SK-N-SH (cell line): ENCODE results near the gene TMEM245. TPM values are rescaled to one million over a fixed set of nuclear protein-coding genes. Genes with fewer than 3 reads are reported as not detected.

ENCODE experiments used
- CTCF ChIA-PET: fragments of 300-600, 350-600 bp; formaldehyde crosslinking; extraction: SDS; loops from one replicate; lab custom pipeline; 2021; lab: Yijun Ruan, JAX
- POLR2A ChIA-PET: fragments of 350-600 bp; sonication (Branson Sonifier 250); formaldehyde crosslinking; extraction: SDS; loops from one replicate; lab custom pipeline; 2020; ENCODE audit warnings: antibody characterized with exemption, inconsistent platforms; lab: Yijun Ruan, JAX
- DNase-seq: peaks from one replicate; pipeline ENCODE4 v3.0.0; 2012
- H2AFZ ChIP-seq: fragments of 200-600 bp; sonication (generic); 2 replicates; pipeline ENCODE4 v1.8.1; 2016; ENCODE audit warnings: antibody characterized with exemption, mild to moderate bottlenecking, low read depth
- H3F3A ChIP-seq: fragments of 200-600 bp; sonication (generic); replicated peaks from 2 replicates; pipeline ENCODE3; 2016; ENCODE audit warnings: antibody characterized with exemption, mild to moderate bottlenecking; ENCODE audit not compliant: insufficient read depth
- H3K27ac ChIP-seq, 2 experiments: fragments of 200-500 bp in 1 of 2; fragments of 200-600 bp in 1 of 2; sonication (Bioruptor generic) in 1 of 2; sonication (generic), shearing (Covaris generic) in 1 of 2; 2 replicates each; pipeline versions ENCODE4 v1.5.1 to v1.6.1; 2014 to 2016; ENCODE audit warnings: low read depth in 2 of 2, inconsistent platforms in 1 of 2, low read length in 1 of 2, mild to moderate bottlenecking in 1 of 2, mixed read lengths in 1 of 2
- H3K27me3 ChIP-seq: fragments of 200-600 bp; sonication (generic), shearing (Covaris generic); 2 replicates; pipeline ENCODE4 v1.6.1; 2016; ENCODE audit warnings: mixed run types; ENCODE audit not compliant: insufficient read depth
- H3K36me3 ChIP-seq, 2 experiments: fragments of 200-500 bp in 1 of 2; fragments of 200-600 bp in 1 of 2; sonication (Bioruptor generic) in 1 of 2; sonication (generic) in 1 of 2; replicated peaks in 1 of 2; 2 replicates each; pipeline versions ENCODE3 to v1.5.1; 2014 to 2016; ENCODE audit warnings: low read length in 1 of 2, mild to moderate bottlenecking in 1 of 2; ENCODE audit not compliant: insufficient read depth in 2 of 2, control insufficient read depth in 1 of 2
- H3K4me1 ChIP-seq, 2 experiments: fragments of 200-500 bp in 1 of 2; fragments of 200-600 bp in 1 of 2; sonication (Bioruptor generic) in 1 of 2; sonication (generic), shearing (Covaris generic) in 1 of 2; 2 replicates each; pipeline versions ENCODE4 v1.5.1 to v1.6.1; 2014 to 2016; ENCODE audit warnings: low read depth in 1 of 2, low read length in 1 of 2, mixed run types in 1 of 2; ENCODE audit not compliant: insufficient read depth in 2 of 2, control insufficient read depth in 1 of 2
- H3K4me2 ChIP-seq: fragments of 200-600 bp; sonication (generic), shearing (Covaris generic); 2 replicates; pipeline ENCODE4 v1.6.1; 2017; ENCODE audit warnings: mixed run types
- H3K4me3 ChIP-seq, 2 experiments: fragments of 200-500 bp in 1 of 2; fragments of 200-600 bp in 1 of 2; sonication (Bioruptor generic) in 1 of 2; sonication (generic), shearing (Covaris generic) in 1 of 2; 2 replicates each; pipeline versions ENCODE4 v1.5.1 to v1.8.1; 2014 to 2016; ENCODE audit warnings: low read depth in 2 of 2, inconsistent platforms in 1 of 2, low read length in 1 of 2, mild to moderate bottlenecking in 1 of 2, mixed read lengths in 1 of 2, moderate library complexity in 1 of 2
- H3K79me2 ChIP-seq: fragments of 200-600 bp; sonication (generic); 2 replicates; pipeline ENCODE4 v1.8.1; 2017; ENCODE audit warnings: mild to moderate bottlenecking; ENCODE audit not compliant: insufficient read depth
- H3K9ac ChIP-seq: fragments of 200-600 bp; sonication (generic); 2 replicates; pipeline ENCODE4 v1.6.1; 2017; ENCODE audit warnings: mixed run types
- H3K9me2 ChIP-seq: fragments of 200-600 bp; sonication (generic); 2 replicates; pipeline ENCODE4 v1.6.1; 2017; ENCODE audit warnings: mixed run types
- H3K9me3 ChIP-seq: fragments of 200-600 bp; sonication (generic); 2 replicates; pipeline ENCODE4 v1.6.1; 2017; ENCODE audit warnings: mixed run types, mild to moderate bottlenecking, moderate library complexity
- H4K20me1 ChIP-seq: fragments of 200-600 bp; sonication (generic); 2 replicates; pipeline ENCODE4 v1.6.1; 2017; ENCODE audit warnings: mild to moderate bottlenecking, mixed run types; ENCODE audit not compliant: insufficient read depth
- EP300 ChIP-seq, 2 experiments: IDR thresholded peaks; 2 replicates each; pipeline versions ENCODE4 v1.4.0 to v1.6.1; 2012; ENCODE audit warnings: borderline replicate concordance in 1 of 2, low read depth in 1 of 2, low read length in 1 of 2
- GATA2 ChIP-seq: sonication (generic); formaldehyde crosslinking; IDR thresholded peaks from 2 replicates; pipeline ENCODE4 v1.5.0; 2020; ENCODE audit warnings: mild to moderate bottlenecking, missing genetic modification reagents
- NFIC ChIP-seq: IDR thresholded peaks from 2 replicates; pipeline ENCODE4 v1.4.0; 2012; ENCODE audit warnings: borderline replicate concordance
- RCOR1 ChIP-seq: fragments of 150-350 bp; IDR thresholded peaks from 2 replicates; pipeline ENCODE4 v1.6.1; 2017; ENCODE audit warnings: antibody characterized with exemption, low read length
- RFX5 ChIP-seq: IDR thresholded peaks from 2 replicates; pipeline ENCODE4 v1.6.1; 2012; ENCODE audit warnings: mild to moderate bottlenecking, improper control_type of control experiment, low read length
- RXRA ChIP-seq: IDR thresholded peaks from 2 replicates; pipeline ENCODE4 v1.4.0; 2012; ENCODE audit warnings: low read depth, mild to moderate bottlenecking, borderline replicate concordance
- SIN3A ChIP-seq: IDR thresholded peaks from 2 replicates; pipeline ENCODE4 v1.6.1; 2012; ENCODE audit warnings: low read depth, mild to moderate bottlenecking, low read length, moderate library complexity, borderline replicate concordance
- SMC3 ChIP-seq: IDR thresholded peaks from 2 replicates; pipeline ENCODE4 v1.6.1; 2012; ENCODE audit warnings: low read depth, low read length, improper control_type of control experiment
- TCF12 ChIP-seq: IDR thresholded peaks from 2 replicates; pipeline ENCODE4 v1.4.0; 2012
- WGBS: methylation state at CpG from one replicate; pipeline ENCODE4 v1.1.6; 2017; ENCODE audit warnings: low lambda C conversion rate; 5-methylcytosine and 5-hydroxymethylcytosine counted together
- polyA plus RNA-seq, 3 experiments: library from polyadenylated mRNA; depleted of rRNA; stranded (reverse); fragments of >200 nt; gene quantifications; 2 replicates each; pipeline ENCODE4 v1.2.3, GENCODE V29; 2012
- TF ChIP-seq, protein P1 (sequence below): IDR thresholded peaks from 2 replicates; pipeline ENCODE4 v1.4.0; 2012; ENCODE audit warnings: low read depth, borderline replicate concordance
- TF ChIP-seq, protein P2 (sequence below): IDR thresholded peaks from 2 replicates; pipeline ENCODE4 v1.4.0; 2012; ENCODE audit warnings: low read depth
- TF ChIP-seq, protein P3 (sequence below): IDR thresholded peaks from 2 replicates; pipeline ENCODE4; 2012
- TF ChIP-seq, protein P4 (sequence below): fragments of 150-350 bp; IDR thresholded peaks from 2 replicates; pipeline ENCODE4 v1.6.1; 2017; ENCODE audit warnings: antibody characterized with exemption, low read length, low read depth, borderline replicate concordance
- TF ChIP-seq, protein P5 (sequence below): fragments of 150-350 bp; IDR thresholded peaks from 2 replicates; pipeline ENCODE4 v1.6.1; 2016; ENCODE audit warnings: mild to moderate bottlenecking, low read depth, low read length

The TMEM245 gene
- polyA plus RNA-seq, 1 of the 3 experiments (the other 2 are of a cell fraction), result 17.5 TPM

DNA sequence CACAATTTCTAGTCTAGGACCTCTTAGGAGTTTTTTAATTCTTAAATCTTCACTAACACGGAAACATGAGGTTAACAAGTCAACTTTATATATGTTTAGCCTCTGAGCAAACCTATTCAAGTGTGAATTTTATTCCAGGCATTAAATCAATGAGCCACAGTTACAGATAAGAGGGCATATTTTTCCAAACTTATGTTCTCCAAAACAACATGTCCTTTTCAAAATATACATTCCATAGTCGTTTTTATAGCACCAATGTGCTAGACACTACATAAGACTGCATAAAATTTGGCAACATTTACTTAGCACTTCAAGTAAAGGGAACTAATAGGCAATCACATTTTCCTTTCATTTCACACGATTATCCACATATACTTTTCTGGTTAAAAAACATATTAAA lies 6.5 kb downstream of the TMEM245 start:
- no peak for DNase-seq
- Histone ChIP-seq H3F3A (peaks cover 45% of the 10 kb centered on the region), H3K4me3 (no peak overlapping the region), H3K79me2 (peaks cover 96% of the 10 kb centered on the region), H3K9me2 (no peaks in the 10 kb centered on the region), H3K27ac (no peak overlapping the region), H3K9ac (no peak overlapping the region), H2AFZ (no peak overlapping the region), H4K20me1 (peaks cover 31% of the 10 kb centered on the region), H3K27me3 (no peaks in the 10 kb centered on the region), H3K36me3 (no peaks in the 10 kb centered on the region), H3K4me1 (peaks cover 9 to 61% of the 10 kb centered on the region in 2 experiments), H3K9me3 (no peaks in the 10 kb centered on the region), H3K4me2 (no peak overlapping the region)
- POLR2A ChIA-PET, result no interaction called here
- 78% methylated on average over 3 of the region's 3 CpGs for WGBS
- CTCF ChIA-PET, result no interaction called here
- TF ChIP-seq, protein P1, sequence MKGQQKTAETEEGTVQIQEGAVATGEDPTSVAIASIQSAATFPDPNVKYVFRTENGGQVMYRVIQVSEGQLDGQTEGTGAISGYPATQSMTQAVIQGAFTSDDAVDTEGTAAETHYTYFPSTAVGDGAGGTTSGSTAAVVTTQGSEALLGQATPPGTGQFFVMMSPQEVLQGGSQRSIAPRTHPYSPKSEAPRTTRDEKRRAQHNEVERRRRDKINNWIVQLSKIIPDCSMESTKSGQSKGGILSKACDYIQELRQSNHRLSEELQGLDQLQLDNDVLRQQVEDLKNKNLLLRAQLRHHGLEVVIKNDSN, result no peak
- no peak for TF ChIP-seq SIN3A
- TF ChIP-seq NFIC, result no peak
- TF ChIP-seq, protein P2, sequence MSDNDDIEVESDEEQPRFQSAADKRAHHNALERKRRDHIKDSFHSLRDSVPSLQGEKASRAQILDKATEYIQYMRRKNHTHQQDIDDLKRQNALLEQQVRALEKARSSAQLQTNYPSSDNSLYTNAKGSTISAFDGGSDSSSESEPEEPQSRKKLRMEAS, result no peak
- TF ChIP-seq, protein P3, sequence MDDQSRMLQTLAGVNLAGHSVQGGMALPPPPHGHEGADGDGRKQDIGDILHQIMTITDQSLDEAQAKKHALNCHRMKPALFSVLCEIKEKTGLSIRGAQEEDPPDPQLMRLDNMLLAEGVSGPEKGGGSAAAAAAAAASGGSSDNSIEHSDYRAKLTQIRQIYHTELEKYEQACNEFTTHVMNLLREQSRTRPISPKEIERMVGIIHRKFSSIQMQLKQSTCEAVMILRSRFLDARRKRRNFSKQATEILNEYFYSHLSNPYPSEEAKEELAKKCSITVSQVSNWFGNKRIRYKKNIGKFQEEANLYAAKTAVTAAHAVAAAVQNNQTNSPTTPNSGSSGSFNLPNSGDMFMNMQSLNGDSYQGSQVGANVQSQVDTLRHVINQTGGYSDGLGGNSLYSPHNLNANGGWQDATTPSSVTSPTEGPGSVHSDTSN, result no peak
- TF ChIP-seq RFX5, result no peak
- TF ChIP-seq GATA2 (CRISPR knock-in tag), result no peak
- TF ChIP-seq, protein P4, sequence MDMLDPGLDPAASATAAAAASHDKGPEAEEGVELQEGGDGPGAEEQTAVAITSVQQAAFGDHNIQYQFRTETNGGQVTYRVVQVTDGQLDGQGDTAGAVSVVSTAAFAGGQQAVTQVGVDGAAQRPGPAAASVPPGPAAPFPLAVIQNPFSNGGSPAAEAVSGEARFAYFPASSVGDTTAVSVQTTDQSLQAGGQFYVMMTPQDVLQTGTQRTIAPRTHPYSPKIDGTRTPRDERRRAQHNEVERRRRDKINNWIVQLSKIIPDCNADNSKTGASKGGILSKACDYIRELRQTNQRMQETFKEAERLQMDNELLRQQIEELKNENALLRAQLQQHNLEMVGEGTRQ, result no peak
- no peak for TF ChIP-seq SMC3
- TF ChIP-seq RCOR1, result no peak
- no peak for TF ChIP-seq TCF12
- TF ChIP-seq, protein P5, sequence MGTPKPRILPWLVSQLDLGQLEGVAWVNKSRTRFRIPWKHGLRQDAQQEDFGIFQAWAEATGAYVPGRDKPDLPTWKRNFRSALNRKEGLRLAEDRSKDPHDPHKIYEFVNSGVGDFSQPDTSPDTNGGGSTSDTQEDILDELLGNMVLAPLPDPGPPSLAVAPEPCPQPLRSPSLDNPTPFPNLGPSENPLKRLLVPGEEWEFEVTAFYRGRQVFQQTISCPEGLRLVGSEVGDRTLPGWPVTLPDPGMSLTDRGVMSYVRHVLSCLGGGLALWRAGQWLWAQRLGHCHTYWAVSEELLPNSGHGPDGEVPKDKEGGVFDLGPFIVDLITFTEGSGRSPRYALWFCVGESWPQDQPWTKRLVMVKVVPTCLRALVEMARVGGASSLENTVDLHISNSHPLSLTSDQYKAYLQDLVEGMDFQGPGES, result no peak
- TF ChIP-seq RXRA, result no peak
- no peak for TF ChIP-seq EP300 (IDR thresholded peaks at IDR 0.05; ENCODE audit: borderline replicate concordance in 1 of 2, low read depth in 1 of 2, low read length in 1 of 2)
